Measurements from ENCODE around the gene CEP120. TPM values are rescaled to one million over a fixed set of nuclear protein-coding genes. Genes with fewer than 3 reads are reported as not detected.

Gene CEP120
- total and polyA plus RNA-seq, 2 of the 4 experiments (the other 2 are of a cell fraction): 6.7 to 46.1 TPM

DNA sequence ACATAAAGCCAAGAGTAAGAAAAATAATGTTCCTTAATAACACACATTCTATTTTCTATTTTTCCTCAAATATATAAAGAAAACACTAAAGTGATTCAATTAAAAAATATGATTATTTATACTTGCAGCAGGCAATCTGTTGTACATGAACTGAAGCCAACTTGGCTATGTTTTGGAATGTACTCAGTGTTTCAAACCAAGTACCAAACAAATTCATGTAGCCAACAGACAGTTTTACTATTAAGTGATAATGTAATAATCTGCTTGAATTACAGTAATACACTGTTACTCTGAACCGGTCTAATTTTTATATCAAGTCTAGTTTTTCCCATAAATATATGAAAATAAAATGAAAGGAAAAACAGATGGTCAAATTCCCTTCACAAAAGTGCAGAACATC lies 58.0 kb downstream of the CEP120 start:
- Histone ChIP-seq H2BK15ac (ENCODE audit: low read depth, low read length) (no peak overlapping the region), H3K27ac (ENCODE audit: insufficient read depth, low read length) (peak overlapping the region; percentile 52; the same call in 1 of the 2 replicates), H3K14ac (replicated peaks; ENCODE audit: low read depth, low read length) (no peak overlapping the region), H3K27me3 (ENCODE audit: control insufficient read depth, insufficient read depth, low read length) (no peaks in the 10 kb centered on the region), H4K8ac (ENCODE audit: low read depth in 2 of 2, low read length in 2 of 2) (no peak overlapping the region), H4K91ac (ENCODE audit: insufficient read depth, low read depth, low read length) (no peak overlapping the region), H3K18ac (ENCODE audit: low read depth, low read length) (no peak overlapping the region; the same call in 1 of the 2 replicates), H3K9me1 (ENCODE audit: insufficient read depth, low read length) (no peaks in the 10 kb centered on the region), H3K23ac (ENCODE audit: low read depth, low read length) (no peak overlapping the region), H3K4me2 (ENCODE audit: low read depth, low read length) (peak overlapping the region; percentile 54; the same call in 1 of the 2 replicates), H2BK120ac (ENCODE audit: low read depth, low read length) (no peak overlapping the region), H4K5ac (ENCODE audit: low read depth, low read length) (peak overlapping the region; percentile 57; the same call in 1 of the 2 replicates), H2BK20ac (ENCODE audit: low read depth, low read length) (no peak overlapping the region), H2AFZ (replicated peaks; ENCODE audit: low read length, poor library complexity) (no peak overlapping the region), H3K36me3 (ENCODE audit: control insufficient read depth, insufficient read depth, low read length) (no peaks in the 10 kb centered on the region), H4K20me1 (ENCODE audit: insufficient read depth, low read length) (no peaks in the 10 kb centered on the region), H3K9ac (ENCODE audit: low read depth, low read length) (no peak overlapping the region), H3K9me3 (ENCODE audit: control insufficient read depth, insufficient read depth, low read length) (no peaks in the 10 kb centered on the region), H3K4ac (ENCODE audit: low read depth, low read length) (no peak overlapping the region), H3K4me3 (ENCODE audit: insufficient read depth, low read depth, low read length) (no peak overlapping the region), H2BK5ac (ENCODE audit: low read depth, low read length, poor library complexity, severe bottlenecking) (peak overlapping the region; percentile 45), H3K79me1 (ENCODE audit: low read depth in 1 of 2, low read length in 2 of 2) (no peaks in the 10 kb centered on the region), H2AK9ac (replicated peaks; ENCODE audit: low read depth, low read length, poor library complexity) (no peak overlapping the region), H2AK5ac (ENCODE audit: low read depth, low read length) (no peak overlapping the region), H3K56ac (ENCODE audit: extremely low read depth, insufficient read depth, low read length) (no peak overlapping the region), H3K4me1 (ENCODE audit: control insufficient read depth, insufficient read depth, low read length) (no peaks in the 10 kb centered on the region; the same call in 1 of the 2 replicates)
- intact Hi-C loops (cut with micrococcal nuclease): loop anchor here (2.0 to 10.0 kb wide), 3 partner anchors 274 to 1170 kb away; no protein-coding TSS in a partner anchor
- no CpG with 5 or more reads among the region's 1 CpG for WGBS, 2 experiments (ENCODE audit: extremely low coverage in 2 of 2, insufficient read length in 1 of 2)
- in situ Hi-C loops (cut with MboI; ENCODE audit: low sequenced_read_pairs): no loop called here
- TF ChIP-seq, protein P1, sequence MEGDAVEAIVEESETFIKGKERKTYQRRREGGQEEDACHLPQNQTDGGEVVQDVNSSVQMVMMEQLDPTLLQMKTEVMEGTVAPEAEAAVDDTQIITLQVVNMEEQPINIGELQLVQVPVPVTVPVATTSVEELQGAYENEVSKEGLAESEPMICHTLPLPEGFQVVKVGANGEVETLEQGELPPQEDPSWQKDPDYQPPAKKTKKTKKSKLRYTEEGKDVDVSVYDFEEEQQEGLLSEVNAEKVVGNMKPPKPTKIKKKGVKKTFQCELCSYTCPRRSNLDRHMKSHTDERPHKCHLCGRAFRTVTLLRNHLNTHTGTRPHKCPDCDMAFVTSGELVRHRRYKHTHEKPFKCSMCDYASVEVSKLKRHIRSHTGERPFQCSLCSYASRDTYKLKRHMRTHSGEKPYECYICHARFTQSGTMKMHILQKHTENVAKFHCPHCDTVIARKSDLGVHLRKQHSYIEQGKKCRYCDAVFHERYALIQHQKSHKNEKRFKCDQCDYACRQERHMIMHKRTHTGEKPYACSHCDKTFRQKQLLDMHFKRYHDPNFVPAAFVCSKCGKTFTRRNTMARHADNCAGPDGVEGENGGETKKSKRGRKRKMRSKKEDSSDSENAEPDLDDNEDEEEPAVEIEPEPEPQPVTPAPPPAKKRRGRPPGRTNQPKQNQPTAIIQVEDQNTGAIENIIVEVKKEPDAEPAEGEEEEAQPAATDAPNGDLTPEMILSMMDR (conservative IDR thresholded peaks at IDR 0.05; ENCODE audit: low read depth, low read length): no peak
- TF ChIP-seq, protein P2, sequence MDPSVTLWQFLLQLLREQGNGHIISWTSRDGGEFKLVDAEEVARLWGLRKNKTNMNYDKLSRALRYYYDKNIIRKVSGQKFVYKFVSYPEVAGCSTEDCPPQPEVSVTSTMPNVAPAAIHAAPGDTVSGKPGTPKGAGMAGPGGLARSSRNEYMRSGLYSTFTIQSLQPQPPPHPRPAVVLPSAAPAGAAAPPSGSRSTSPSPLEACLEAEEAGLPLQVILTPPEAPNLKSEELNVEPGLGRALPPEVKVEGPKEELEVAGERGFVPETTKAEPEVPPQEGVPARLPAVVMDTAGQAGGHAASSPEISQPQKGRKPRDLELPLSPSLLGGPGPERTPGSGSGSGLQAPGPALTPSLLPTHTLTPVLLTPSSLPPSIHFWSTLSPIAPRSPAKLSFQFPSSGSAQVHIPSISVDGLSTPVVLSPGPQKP (IDR thresholded peaks at IDR 0.05; ENCODE audit: borderline replicate concordance, low read depth, low read length): no peak
- no peak for TF ChIP-seq MXI1 (IDR thresholded peaks at IDR 0.05; ENCODE audit: borderline replicate concordance, low read depth, low read length)
- no peak for TF ChIP-seq RAD21 (IDR thresholded peaks at IDR 0.05; ENCODE audit: low read length)
- no peak for TF ChIP-seq SMC3 (IDR thresholded peaks at IDR 0.05; ENCODE audit: low read depth, low read length)
- TF ChIP-seq BHLHE40 (IDR thresholded peaks at IDR 0.05; ENCODE audit: low read depth, low read length): no peak
- no peak for TF ChIP-seq MAZ (IDR thresholded peaks at IDR 0.05; ENCODE audit: borderline replicate concordance, low read depth, low read length)
- ATAC-seq (ENCODE audit: low read depth) (no peak), DNase-seq (peak; percentile 18)
- ChIA-PET POLR2A (ENCODE audit: unreplicated experiment) (no interaction called here), CTCF (no interaction called here)
- dilution Hi-C loops (cut with HindIII; ENCODE audit: low sequenced_read_pairs, unreplicated experiment): no loop called here
- BruUV-seq (replicated peaks): no TSS peak

Measured in IMR-90 (cell line).